Adipocyte (in vitro differentiated cells): ENCODE data around the gene ST8SIA1.

Source experiments
- DNase-seq: peaks from one replicate; pipeline ENCODE4 v3.0.0-alpha.2; 2015; ENCODE audit warnings: low read depth
- H3K27me3 ChIP-seq: replicated peaks from 2 replicates; pipeline ENCODE4 v1.7.0; 2013; ENCODE audit warnings: mild to moderate bottlenecking, low read length, moderate library complexity; ENCODE audit not compliant: control insufficient read depth, insufficient read depth
- H3K36me3 ChIP-seq: 2 replicates; pipeline ENCODE4 v1.7.0; 2013; ENCODE audit warnings: low read length, mild to moderate bottlenecking, moderate library complexity; ENCODE audit not compliant: control insufficient read depth, insufficient read depth, severe bottlenecking
- H3K4me1 ChIP-seq: 2 replicates; pipeline ENCODE4 v1.7.0; 2013; ENCODE audit warnings: mild to moderate bottlenecking, low read length, moderate library complexity; ENCODE audit not compliant: control insufficient read depth, insufficient read depth
- H3K4me3 ChIP-seq: 2 replicates; pipeline ENCODE4 v1.7.0; 2013; ENCODE audit warnings: mild to moderate bottlenecking, low read length, moderate library complexity
- H3K9ac ChIP-seq: 2 replicates; pipeline ENCODE4 v1.7.0; 2013; ENCODE audit warnings: mild to moderate bottlenecking, low read length, moderate library complexity
- H3K9me3 ChIP-seq: 2 replicates; pipeline ENCODE4 v1.7.0; 2013; ENCODE audit warnings: mild to moderate bottlenecking, low read length, moderate library complexity; ENCODE audit not compliant: control insufficient read depth

The ST8SIA1 gene

DNA sequence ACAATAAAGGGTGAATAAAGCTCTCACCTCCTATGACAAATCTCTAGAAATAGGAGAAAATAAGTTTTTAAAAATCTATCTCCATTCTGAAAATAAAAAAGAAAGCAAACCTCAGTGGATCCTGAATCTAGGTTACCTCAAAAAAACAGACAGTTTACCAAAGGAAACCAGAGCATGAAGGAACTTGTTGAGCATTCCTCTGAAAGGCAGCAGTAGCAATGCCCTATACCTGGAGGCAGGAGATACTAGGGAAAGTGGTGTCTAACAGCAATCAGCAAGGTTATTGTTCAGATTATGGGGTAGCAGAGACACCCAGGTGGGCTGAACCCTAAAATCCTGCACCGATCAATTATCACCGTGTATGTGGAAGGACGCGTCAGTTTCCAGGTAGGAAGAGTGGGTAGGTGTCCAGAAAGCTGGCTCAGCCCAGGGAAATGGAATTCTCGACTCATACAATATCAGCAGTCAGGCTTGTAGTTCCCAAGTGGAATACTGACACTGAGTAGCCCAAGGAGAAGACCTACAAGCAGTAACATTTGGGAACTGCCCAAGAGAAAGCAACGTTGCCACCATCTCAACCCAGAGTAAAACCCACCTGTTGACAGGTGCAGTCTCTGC is 128.3 kb downstream of the ST8SIA1 start:
- no peaks in the 10 kb centered on the region for H3K27me3 ChIP-seq
- DNase-seq, result no peak
- no peaks in the 10 kb centered on the region for H3K4me1 ChIP-seq
- H3K4me3 ChIP-seq, result no peak overlapping the region
- H3K9me3 ChIP-seq, result no peaks in the 10 kb centered on the region
- H3K36me3 ChIP-seq, result no peaks in the 10 kb centered on the region
- no peak overlapping the region for H3K9ac ChIP-seq

DNA sequence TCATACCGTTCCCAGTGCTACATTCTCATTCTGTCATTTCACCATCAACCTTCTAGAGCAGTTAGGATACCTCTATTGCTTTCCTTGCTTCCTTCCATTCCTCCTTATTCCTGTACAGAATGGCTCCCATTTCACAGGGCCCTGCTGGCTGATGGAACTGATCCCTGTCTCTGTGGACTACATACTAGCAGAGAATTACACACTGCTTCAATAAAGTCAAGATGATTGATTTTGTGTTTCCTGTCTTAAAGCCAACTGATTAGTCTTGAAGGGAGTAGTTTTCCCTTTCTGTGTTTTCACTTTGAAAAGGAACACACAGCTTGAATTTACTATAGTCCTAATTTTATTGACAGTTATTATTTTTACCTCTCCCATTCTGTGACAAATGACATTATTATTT is 130.1 kb downstream of the ST8SIA1 start:
- no peak for DNase-seq
- Histone ChIP-seq H3K4me3 (no peak overlapping the region), H3K9ac (no peak overlapping the region), H3K27me3 (no peaks in the 10 kb centered on the region), H3K9me3 (no peaks in the 10 kb centered on the region), H3K4me1 (no peaks in the 10 kb centered on the region), H3K36me3 (no peaks in the 10 kb centered on the region)

DNA sequence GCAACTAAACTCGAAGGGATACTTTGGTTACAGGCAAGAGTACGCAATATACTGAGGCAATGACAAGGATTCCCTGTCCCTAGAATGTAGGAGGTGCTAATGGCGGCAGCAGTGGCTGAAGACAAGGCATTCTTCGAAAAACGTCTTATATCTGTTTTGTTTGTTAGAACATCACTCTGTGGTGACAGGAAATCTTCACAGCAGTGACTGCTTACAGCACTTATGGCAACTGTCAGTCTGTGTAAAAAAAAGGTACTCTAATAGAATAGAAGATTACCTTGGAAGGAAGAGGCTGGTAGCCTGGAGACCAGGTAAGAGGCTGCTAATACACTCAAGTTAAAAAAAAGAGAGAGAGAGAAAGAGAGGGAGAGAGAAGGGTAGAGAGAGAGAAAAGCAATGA is 131.7 kb downstream of the ST8SIA1 start:
- Histone ChIP-seq H3K9ac (no peak overlapping the region), H3K4me1 (no peaks in the 10 kb centered on the region), H3K27me3 (no peaks in the 10 kb centered on the region), H3K4me3 (no peak overlapping the region), H3K9me3 (no peaks in the 10 kb centered on the region), H3K36me3 (no peaks in the 10 kb centered on the region)
- no peak for DNase-seq

DNA sequence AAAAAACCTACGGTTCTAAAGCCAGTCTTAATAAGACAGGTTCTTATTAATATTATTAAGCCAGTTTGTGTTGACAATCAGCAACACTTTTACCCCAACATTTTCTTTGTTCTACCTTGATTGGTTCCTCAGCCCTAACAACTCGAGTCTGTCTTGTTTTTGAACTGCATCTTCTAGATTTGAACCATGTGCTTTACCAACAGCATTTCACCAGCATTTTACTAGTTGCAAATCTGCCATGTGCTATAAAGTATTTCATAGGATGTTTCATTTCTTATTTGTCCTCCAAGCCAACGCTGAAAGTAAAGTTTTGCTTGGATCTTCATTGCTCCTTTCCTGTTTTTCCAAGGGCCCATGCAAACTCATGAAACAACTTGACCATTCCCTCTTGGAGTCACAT is 133.4 kb downstream of the ST8SIA1 start:
- no peaks in the 10 kb centered on the region for H3K9me3 ChIP-seq
- H3K27me3 ChIP-seq, result no peaks in the 10 kb centered on the region
- no peak overlapping the region for H3K4me3 ChIP-seq
- H3K36me3 ChIP-seq, result no peaks in the 10 kb centered on the region
- no peak for DNase-seq
- no peaks in the 10 kb centered on the region for H3K4me1 ChIP-seq
- no peak overlapping the region for H3K9ac ChIP-seq

- Histone ChIP-seq H3K9me3 (no peaks in the 10 kb centered on the region), H3K27me3 (no peaks in the 10 kb centered on the region), H3K4me1 (no peaks in the 10 kb centered on the region), H3K9ac (no peak overlapping the region), H3K4me3 (no peak overlapping the region), H3K36me3 (no peaks in the 10 kb centered on the region)
- no peak for DNase-seq
Observed at GRCh38 chr12:22196236-22196635, 138.3 kb downstream of the ST8SIA1 start.

DNA sequence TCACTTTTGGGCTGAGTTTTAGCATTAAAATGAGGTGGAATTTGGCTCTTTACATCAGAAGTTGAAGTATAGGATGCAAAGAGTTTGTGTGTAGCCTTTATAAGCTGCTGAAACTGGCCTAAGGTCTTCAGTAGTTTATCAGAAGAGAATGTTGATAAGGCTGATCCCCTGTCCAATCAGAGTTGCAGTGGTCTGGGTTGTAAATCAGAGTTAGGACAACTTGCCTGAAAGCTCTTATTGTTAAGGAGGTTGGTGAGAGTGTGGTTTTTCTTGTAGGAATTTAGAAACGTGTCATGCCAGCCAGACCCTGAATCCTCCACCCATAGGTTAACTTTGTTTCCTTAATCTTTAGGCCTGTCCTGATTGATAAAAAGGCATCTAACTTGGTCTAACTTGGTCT is 143.5 kb downstream of the ST8SIA1 start:
- DNase-seq, result no peak
- Histone ChIP-seq H3K4me1 (no peaks in the 10 kb centered on the region), H3K9me3 (no peaks in the 10 kb centered on the region), H3K9ac (no peak overlapping the region), H3K36me3 (no peaks in the 10 kb centered on the region), H3K4me3 (no peak overlapping the region), H3K27me3 (no peaks in the 10 kb centered on the region)

DNA sequence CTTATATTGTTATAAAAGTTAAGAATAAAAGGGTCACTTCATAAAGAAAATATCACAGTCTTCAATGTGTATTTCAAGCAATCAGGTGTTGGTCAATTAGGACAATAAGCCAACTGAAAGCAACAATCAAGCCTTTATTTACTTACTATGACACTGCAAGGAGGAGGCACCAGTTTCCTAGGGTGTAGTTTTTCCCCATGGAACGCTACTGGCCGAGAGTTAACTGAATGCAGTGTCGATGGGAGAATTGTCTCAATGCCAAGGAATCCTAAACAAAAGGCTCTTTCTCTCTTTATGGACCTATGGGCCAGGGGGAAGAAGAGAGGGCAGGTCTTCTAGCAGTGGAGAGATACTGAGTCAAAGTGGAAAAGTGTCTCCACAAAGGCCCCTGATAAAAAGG is 146.1 kb downstream of the ST8SIA1 start:
- Histone ChIP-seq H3K9me3 (no peaks in the 10 kb centered on the region), H3K27me3 (no peaks in the 10 kb centered on the region), H3K4me3 (no peak overlapping the region), H3K4me1 (no peaks in the 10 kb centered on the region), H3K36me3 (no peaks in the 10 kb centered on the region), H3K9ac (no peak overlapping the region)
- DNase-seq, result no peak

GRCh38 chr12:22180705-22181104 is 153.8 kb downstream of the ST8SIA1 start:
- DNase-seq, result no peak
- no peaks in the 10 kb centered on the region for H3K9me3 ChIP-seq

GRCh38 chr12:22173177-22173576 is 161.3 kb downstream of the ST8SIA1 start:
- DNase-seq, result no peak
- Histone ChIP-seq H3K36me3 (no peaks in the 10 kb centered on the region), H3K4me1 (no peaks in the 10 kb centered on the region), H3K27me3 (no peaks in the 10 kb centered on the region), H3K9me3 (no peaks in the 10 kb centered on the region), H3K4me3 (no peak overlapping the region), H3K9ac (no peak overlapping the region)

More at GRCh38 chr12:22180705-22181104, 153.8 kb downstream of the ST8SIA1 start:
- Histone ChIP-seq H3K27me3 (no peaks in the 10 kb centered on the region), H3K36me3 (no peaks in the 10 kb centered on the region), H3K9ac (no peak overlapping the region), H3K4me3 (no peak overlapping the region), H3K4me1 (no peaks in the 10 kb centered on the region)

DNA sequence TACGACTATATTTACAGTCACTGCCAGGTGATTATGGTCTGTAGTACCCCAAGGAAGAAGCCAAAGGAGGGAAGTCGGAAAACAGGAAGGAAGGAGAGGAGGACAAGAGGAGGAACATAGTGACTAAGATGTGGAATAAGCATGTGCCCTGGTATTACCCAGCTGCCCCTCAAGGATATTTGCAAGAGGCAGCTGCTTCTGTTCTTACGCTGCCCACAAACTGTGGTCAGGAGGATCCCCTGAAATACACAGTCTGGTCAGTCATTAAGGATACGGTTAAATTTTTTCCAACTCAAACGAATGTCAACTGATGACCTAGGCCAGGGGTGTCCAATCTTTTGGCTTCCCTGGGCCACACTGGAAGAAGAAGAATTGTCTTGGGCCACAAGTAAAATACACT is 162.0 kb downstream of the ST8SIA1 start:
- Histone ChIP-seq H3K9ac (no peak overlapping the region), H3K9me3 (no peaks in the 10 kb centered on the region), H3K4me3 (no peak overlapping the region), H3K27me3 (no peaks in the 10 kb centered on the region), H3K36me3 (no peaks in the 10 kb centered on the region), H3K4me1 (no peaks in the 10 kb centered on the region)
- no peak for DNase-seq

- Histone ChIP-seq H3K9ac (no peak overlapping the region), H3K36me3 (no peaks in the 10 kb centered on the region), H3K4me3 (no peak overlapping the region), H3K9me3 (no peaks in the 10 kb centered on the region), H3K27me3 (no peaks in the 10 kb centered on the region), H3K4me1 (no peaks in the 10 kb centered on the region)
- no peak for DNase-seq
Observed at GRCh38 chr12:22169376-22169775, 165.1 kb downstream of the ST8SIA1 start.

DNA sequence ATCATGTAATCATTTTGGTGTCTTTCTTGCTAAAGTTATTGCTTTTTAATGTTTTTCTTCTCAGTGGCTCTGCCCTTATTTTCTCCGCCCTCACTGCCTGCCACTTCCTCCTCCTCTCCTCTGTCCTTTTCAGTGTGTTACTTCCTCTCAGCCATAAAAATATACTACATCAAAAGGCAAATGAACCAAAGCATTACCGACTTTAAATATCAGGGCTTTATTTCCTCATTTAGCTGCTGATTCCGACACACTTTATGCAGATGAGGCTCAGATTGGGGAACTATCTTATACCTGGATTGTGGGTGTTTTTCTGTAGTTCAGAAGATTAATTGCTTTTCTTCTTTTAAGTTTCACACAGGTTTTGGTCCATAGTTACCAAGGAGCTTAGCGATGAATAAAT is 170.4 kb downstream of the ST8SIA1 start:
- peaks cover 4% of the 10 kb centered on the region for H3K9me3 ChIP-seq
- no peak overlapping the region for H3K4me3 ChIP-seq
- DNase-seq, result no peak
- no peaks in the 10 kb centered on the region for H3K27me3 ChIP-seq
- no peak overlapping the region for H3K9ac ChIP-seq
- H3K36me3 ChIP-seq, result no peaks in the 10 kb centered on the region
- H3K4me1 ChIP-seq, result no peaks in the 10 kb centered on the region
